IPS-NIHi7 (cell line): ENCODE measurements around the gene TTC19.
"Not testable (repeated sequence)": the region's sequence is repeated elsewhere in the genome, so short reads cannot be mapped to it uniquely, and the experiment has no call there.

Experiments
- DNase-seq: peaks from one replicate; pipeline ENCODE4 v3.0.0; 2012; ENCODE audit warnings: mixed read lengths; ENCODE audit errors: extremely low spot score

TTC19 gene

GRCh38 chr17:16027708-16028584 lies 28.3 kb downstream of the TTC19 start:
- peak; percentile 20 for DNase-seq

- DNase-seq, result no peak
Observed at GRCh38 chr17:16033729-16034349, 34.2 kb downstream of the TTC19 start.

GRCh38 chr17:16036261-16036660 lies 36.6 kb downstream of the TTC19 start:
- DNase-seq, result no peak

- no peak for DNase-seq
Observed at GRCh38 chr17:16037636-16038035, 38.0 kb downstream of the TTC19 start.

- DNase-seq, result no peak
Observed at GRCh38 chr17:16040710-16041251, 41.2 kb downstream of the TTC19 start.

- no peak for DNase-seq
Observed at GRCh38 chr17:16044487-16044886, 44.9 kb downstream of the TTC19 start.

GRCh38 chr17:16046966-16047365 lies 47.3 kb downstream of the TTC19 start:
- DNase-seq, result no peak

GRCh38 chr17:16048811-16049449 lies 49.3 kb downstream of the TTC19 start:
- DNase-seq, result no peak

- no peak for DNase-seq
Observed at GRCh38 chr17:16050844-16051243, 51.2 kb downstream of the TTC19 start.

GRCh38 chr17:16052486-16052885 lies 52.9 kb downstream of the TTC19 start:
- no peak for DNase-seq

- DNase-seq, result not testable (repeated sequence)
Observed at GRCh38 chr17:16055139-16055538, 55.5 kb downstream of the TTC19 start.

- no peak for DNase-seq
Observed at GRCh38 chr17:16061631-16062030, 62.0 kb downstream of the TTC19 start.

- no peak for DNase-seq
Observed at GRCh38 chr17:16066125-16066524, 66.5 kb downstream of the TTC19 start.

- no peak for DNase-seq
Observed at GRCh38 chr17:16068323-16068722, 68.7 kb downstream of the TTC19 start.

- no peak for DNase-seq
Observed at GRCh38 chr17:16072031-16072430, 72.4 kb downstream of the TTC19 start.

- no peak for DNase-seq
Observed at GRCh38 chr17:16073845-16074244, 74.2 kb downstream of the TTC19 start.

GRCh38 chr17:16074423-16074822 lies 74.8 kb downstream of the TTC19 start:
- DNase-seq, result no peak

GRCh38 chr17:16075949-16076348 lies 76.3 kb downstream of the TTC19 start:
- DNase-seq, result no peak
